ENCODE measurements around the gene TMEM139. TPM values are rescaled to one million over a fixed set of nuclear protein-coding genes. Genes with fewer than 3 reads are reported as not detected.

The TMEM139 gene
- total and polyA plus RNA-seq, 2 donors from 2014 or later: 36.7 to 108 TPM

DNA sequence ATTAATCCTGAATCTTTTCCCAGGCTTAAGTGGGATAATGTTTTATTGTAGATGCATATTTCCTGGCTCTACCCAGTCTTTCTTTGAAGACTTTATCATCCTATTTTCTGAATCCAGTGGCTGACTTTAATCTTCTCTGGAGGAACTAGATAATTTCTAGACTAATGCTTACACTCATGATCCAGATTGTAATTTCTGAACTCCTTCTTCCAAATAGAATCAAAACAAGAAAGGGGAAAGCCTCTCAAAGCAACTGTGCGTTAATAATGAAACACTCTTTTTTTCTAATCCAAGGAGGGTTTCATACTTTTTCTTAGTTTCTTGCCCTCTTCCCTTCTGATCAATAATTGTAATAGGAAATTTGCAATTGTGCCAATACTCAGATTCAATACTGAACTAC, 13.5 kb upstream of the TMEM139 start:
- DNase-seq (no peak), FAIRE-seq (no peak)
- H3K27ac ChIP-seq (ENCODE audit: low read depth in 2 of 2, low read length in 2 of 2): no peak overlapping the region
- TF ChIP-seq, protein P1, sequence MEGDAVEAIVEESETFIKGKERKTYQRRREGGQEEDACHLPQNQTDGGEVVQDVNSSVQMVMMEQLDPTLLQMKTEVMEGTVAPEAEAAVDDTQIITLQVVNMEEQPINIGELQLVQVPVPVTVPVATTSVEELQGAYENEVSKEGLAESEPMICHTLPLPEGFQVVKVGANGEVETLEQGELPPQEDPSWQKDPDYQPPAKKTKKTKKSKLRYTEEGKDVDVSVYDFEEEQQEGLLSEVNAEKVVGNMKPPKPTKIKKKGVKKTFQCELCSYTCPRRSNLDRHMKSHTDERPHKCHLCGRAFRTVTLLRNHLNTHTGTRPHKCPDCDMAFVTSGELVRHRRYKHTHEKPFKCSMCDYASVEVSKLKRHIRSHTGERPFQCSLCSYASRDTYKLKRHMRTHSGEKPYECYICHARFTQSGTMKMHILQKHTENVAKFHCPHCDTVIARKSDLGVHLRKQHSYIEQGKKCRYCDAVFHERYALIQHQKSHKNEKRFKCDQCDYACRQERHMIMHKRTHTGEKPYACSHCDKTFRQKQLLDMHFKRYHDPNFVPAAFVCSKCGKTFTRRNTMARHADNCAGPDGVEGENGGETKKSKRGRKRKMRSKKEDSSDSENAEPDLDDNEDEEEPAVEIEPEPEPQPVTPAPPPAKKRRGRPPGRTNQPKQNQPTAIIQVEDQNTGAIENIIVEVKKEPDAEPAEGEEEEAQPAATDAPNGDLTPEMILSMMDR (IDR thresholded peaks at IDR 0.05; ENCODE audit: borderline replicate concordance, extremely low read depth, insufficient read depth): no peak
- H3K36me3 ChIP-seq (ENCODE audit: control insufficient read depth in 2 of 3, insufficient read depth in 3 of 3, low read length in 3 of 3): peaks cover 6 to 19% (median 8%) of the 10 kb centered on the region in 3 donors
- no peaks in the 10 kb centered on the region for H3K9me3 ChIP-seq (ENCODE audit: control insufficient read depth in 2 of 3, insufficient read depth in 1 of 3, low read length in 3 of 3)
- H3K4me1 ChIP-seq (ENCODE audit: control insufficient read depth in 2 of 3, insufficient read depth in 2 of 3, low read depth in 1 of 3, low read length in 3 of 3): no peaks in the 10 kb centered on the region
- H3K4me3 ChIP-seq (ENCODE audit: low read length in 3 of 3): no peak overlapping the region
- intact Hi-C loops (cut with DNase I): no loop called here
- no peaks in the 10 kb centered on the region for H3K27me3 ChIP-seq (ENCODE audit: control insufficient read depth, insufficient read depth, low read length)
- H3K9ac ChIP-seq (ENCODE audit: low read length in 3 of 3): no peak overlapping the region

DNA sequence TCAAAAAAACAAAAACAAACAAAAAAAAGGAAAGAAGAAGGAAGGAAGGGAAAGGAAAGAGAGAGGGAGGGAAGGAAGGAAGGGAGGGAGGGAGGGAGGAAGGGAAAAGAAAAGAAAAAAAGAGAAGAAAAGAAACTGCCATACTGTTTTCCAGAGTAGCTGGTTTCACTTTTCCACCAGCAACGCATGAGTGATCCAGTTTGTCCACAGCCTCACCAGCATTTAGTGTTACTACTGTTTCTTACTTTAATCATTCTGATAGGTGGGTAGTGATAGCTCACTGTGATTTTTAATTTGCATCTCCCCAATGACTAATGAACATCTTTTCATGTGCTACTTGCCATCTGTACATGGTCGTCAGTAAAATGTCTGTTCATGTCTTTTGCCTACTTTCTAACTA, 11.9 kb upstream of the TMEM139 start:
- no peak for FAIRE-seq

DNA sequence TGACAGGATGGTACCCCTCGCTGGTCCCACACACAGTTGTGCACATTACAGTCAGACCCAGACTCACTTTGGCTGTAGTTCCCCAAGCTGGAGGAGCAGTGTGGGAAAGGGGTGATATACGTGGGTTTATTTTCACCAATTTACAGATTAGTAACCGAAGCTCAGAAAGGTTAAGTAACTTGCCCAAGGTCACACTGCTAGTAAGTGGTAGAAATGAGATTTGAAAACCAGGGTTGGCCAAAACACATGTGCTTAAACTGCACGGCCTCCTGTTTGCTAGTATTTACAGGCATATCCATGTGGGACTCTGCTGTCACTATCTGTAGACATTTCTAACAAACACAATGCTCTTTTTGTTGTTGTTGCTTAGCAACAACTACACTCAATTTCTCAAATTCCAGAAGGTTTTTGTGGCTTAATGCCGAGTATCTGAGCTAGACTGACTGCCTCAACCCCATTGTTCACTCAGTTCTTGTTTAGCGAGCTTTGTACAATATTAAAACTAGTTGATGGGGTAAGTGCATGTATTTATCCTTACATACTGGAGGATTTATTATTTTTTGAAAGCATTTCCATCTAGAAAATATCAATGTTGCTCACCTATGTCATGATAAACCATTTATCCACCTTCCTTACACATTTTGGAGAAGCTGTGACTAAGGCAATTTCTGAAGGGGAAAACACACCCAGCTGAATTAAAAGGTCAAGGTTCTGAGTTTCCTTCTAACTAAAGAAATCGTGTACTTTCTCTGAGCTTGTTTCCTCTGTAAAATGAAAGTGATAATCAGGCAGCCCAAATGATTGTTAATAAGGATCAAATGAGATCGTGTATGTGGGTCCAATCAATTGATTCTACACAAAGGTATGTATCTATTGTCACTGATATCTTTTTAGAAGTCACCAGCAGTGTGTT, 5.3 kb upstream of the TMEM139 start:
- no peaks in the 10 kb centered on the region for H3K27me3 ChIP-seq (ENCODE audit: control insufficient read depth, insufficient read depth, low read length)
- no peak overlapping the region for H3K9ac ChIP-seq (ENCODE audit: low read length in 3 of 3)
- H3K27ac ChIP-seq (ENCODE audit: low read depth in 2 of 2, low read length in 2 of 2): no peak overlapping the region
- no peaks in the 10 kb centered on the region for H3K9me3 ChIP-seq (ENCODE audit: control insufficient read depth in 2 of 3, insufficient read depth in 1 of 3, low read length in 3 of 3)
- FAIRE-seq: no peak
- H3K36me3 ChIP-seq (ENCODE audit: control insufficient read depth in 2 of 3, insufficient read depth in 3 of 3, low read length in 3 of 3): no peaks in the 10 kb centered on the region
- intact Hi-C loops (cut with DNase I): no loop called here
- DNase-seq: peak in 2 of 5 donors; percentile 78 to 90
- H3K4me3 ChIP-seq (ENCODE audit: low read length in 3 of 3): no peak overlapping the region
- H3K4me1 ChIP-seq (ENCODE audit: control insufficient read depth in 2 of 3, insufficient read depth in 2 of 3, low read depth in 1 of 3, low read length in 3 of 3): peaks cover 9 to 15% (median 13%) of the 10 kb centered on the region in 3 donors
- TF ChIP-seq, protein P1 (IDR thresholded peaks at IDR 0.05; ENCODE audit: borderline replicate concordance, extremely low read depth, insufficient read depth): no peak

More for the DNA sequence above, 11.9 kb upstream of the TMEM139 start:
- no peaks in the 10 kb centered on the region for H3K4me1 ChIP-seq (ENCODE audit: control insufficient read depth in 2 of 3, insufficient read depth in 2 of 3, low read depth in 1 of 3, low read length in 3 of 3)
- intact Hi-C loops (cut with DNase I): no loop called here
- no peak overlapping the region for H3K4me3 ChIP-seq (ENCODE audit: low read length in 3 of 3)
- no peaks in the 10 kb centered on the region for H3K27me3 ChIP-seq (ENCODE audit: control insufficient read depth, insufficient read depth, low read length)
- H3K9ac ChIP-seq (ENCODE audit: low read length in 3 of 3): no peak overlapping the region
- peaks cover 1 to 7% (median 2%) of the 10 kb centered on the region in 3 donors for H3K36me3 ChIP-seq (ENCODE audit: control insufficient read depth in 2 of 3, insufficient read depth in 3 of 3, low read length in 3 of 3)
- H3K9me3 ChIP-seq (ENCODE audit: control insufficient read depth in 2 of 3, insufficient read depth in 1 of 3, low read length in 3 of 3): no peaks in the 10 kb centered on the region
- H3K27ac ChIP-seq (ENCODE audit: low read depth in 2 of 2, low read length in 2 of 2): no peak overlapping the region
- no peak for DNase-seq
- TF ChIP-seq, protein P1 (IDR thresholded peaks at IDR 0.05; ENCODE audit: borderline replicate concordance, extremely low read depth, insufficient read depth): no peak

Measured in kidney (tissue), 14 donors.